GM21360 (cell line): ENCODE data around the gene ORC3.
A peak's percentile ranks its signal among the peaks of the same experiment; 100 is the strongest.
"Not testable (repeated sequence)": the region's sequence is repeated elsewhere in the genome, so short reads cannot be mapped to it uniquely, and the experiment has no call there.

Experiments used
- ATAC-seq: cut with Tn5 transposase; IDR thresholded peaks from one replicate; pipeline ENCODE4 v1.9.1; 2021; ENCODE audit warnings: mild to moderate bottlenecking, moderate library complexity; ENCODE audit not compliant: unreplicated experiment

ORC3 gene

DNA sequence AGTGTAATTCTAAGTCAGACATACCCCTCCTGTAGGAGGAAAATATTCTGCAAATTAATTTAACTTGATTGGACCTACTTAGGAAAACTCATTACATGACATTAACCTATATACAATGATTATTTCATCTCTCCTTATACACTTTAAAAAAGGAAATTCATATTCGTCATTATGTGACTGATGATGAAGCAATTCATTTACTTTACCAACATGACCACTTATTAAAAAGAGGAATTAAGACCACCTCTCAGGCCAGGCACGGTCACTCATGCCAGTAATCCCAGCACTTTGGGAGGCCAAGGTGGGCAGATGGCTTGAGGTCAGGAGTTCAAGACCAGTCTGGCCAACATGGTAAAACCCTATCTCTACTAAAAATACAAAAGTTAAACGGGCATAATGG is 100.5 kb downstream of the ORC3 start:
- no peak for ATAC-seq

- no peak for ATAC-seq
Measured at GRCh38 chr6:87692086-87692485, 102.2 kb downstream of the ORC3 start.

DNA sequence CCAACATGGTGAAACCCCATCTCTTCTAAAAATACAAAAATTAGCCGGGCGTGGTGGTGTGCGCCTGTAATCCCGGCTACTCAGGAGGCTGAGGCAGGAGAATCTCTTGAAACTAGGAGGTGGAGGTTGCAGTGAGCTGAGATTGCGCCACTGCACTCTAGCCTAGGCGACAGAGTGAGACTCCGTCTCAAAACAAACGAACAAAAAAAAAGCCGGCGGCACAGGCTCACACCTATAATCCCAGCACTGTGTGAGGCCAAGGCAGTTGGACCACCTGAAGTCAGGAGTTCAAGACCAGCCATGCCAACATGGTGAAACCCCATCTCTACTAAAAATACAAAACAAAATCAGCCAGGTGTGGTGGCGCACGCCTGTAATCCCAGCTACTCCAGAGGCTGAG is 106.9 kb downstream of the ORC3 start:
- ATAC-seq, result not testable (repeated sequence)

GRCh38 chr6:87697581-87698546 is 107.9 kb downstream of the ORC3 start:
- no peak for ATAC-seq

DNA sequence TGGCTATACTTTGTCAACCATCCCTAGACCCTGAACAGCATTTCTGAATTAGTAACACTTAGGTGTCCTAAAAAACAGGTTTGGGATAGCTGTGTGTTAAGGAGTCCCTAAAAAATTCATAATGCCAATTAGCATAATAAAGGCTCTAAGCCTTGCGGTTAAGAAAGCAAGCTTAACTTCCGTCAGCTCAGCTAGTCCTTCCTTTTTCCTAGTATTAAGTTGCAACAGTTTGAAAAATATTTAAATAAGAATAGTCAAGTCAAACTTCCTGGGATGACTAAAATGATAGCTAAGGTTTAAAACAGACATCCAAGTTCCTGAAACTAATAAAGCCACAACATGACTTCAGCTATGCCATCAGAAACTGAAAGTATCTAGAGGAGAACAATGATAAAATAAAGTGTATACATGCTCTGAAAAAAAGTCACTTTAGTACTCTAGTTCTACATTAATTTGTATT is 108.6 kb downstream of the ORC3 start:
- no peak for ATAC-seq

- no peak for ATAC-seq
Measured at GRCh38 chr6:87699576-87699975, 109.6 kb downstream of the ORC3 start.

DNA sequence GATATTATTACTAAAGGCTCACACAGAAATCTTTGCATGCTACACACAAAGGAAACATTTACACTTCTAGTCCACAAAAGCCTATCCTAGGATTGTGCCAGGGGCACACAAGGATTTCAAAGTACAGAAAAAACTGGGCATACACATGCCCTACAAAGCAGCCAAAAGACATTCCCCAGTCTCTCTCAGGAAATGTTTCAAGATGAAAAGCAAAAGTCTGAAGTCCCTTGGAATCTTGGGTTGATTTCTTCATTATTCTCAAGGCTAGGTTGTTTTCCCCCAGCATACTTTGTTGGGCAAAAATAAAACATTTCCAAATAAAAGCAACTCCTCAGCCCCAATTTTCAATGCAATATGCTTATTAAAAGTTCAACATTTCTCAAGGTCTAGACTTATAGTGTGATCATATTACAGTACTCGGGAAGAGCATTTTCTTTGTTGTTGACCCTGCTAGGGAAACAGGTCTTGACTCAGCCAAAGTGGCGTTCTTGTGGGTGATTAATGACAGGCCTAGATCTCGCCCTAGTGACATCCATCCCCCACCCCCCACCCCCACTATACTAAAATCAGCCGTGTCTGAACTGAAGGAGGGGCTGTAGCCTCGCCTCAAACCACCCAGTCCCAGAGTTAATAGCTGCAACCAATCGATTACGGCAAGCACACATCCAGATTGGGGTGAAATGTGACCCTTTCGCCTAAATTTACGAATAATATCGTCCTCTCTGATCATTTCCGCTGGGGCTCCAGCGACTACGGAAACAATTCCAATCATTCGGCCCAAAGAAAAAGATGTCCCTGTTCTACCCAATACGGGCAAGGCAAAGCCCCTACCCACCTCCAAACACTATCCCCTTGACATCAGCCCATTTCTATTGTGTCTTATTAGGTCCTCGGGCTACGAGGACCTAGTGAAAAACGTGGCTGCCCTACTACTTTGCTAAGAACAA is 110.7 kb downstream of the ORC3 start:
- ATAC-seq, result no peak

DNA sequence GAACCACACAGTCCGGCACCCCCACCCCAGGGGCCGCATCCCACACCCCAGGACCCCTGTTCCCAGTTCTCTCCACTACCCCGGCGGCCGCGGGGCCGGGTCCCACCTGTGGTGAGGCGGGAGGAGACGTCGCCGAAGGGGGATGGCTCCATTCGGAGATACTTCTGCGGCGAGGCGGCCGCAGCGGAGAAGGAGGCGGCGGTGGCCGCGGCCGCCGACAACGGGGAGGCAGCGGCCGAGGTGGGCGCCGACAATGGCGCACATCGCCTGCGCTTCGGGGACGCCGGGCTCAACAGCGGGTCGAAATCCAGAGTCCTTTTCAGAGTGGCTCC is 111.4 kb downstream of the ORC3 start:
- peak; percentile 0 for ATAC-seq

GRCh38 chr6:87701676-87702588 is 112.0 kb downstream of the ORC3 start, which contains the start of gene AKIRIN2:
Gene AKIRIN2, minus strand, starts transcription at chr6:87702233. Its CDS starts 549 bp downstream, at chr6:87701684.
- ATAC-seq, result peak; percentile 65

GRCh38 chr6:87702589-87702945 is 112.6 kb downstream of the ORC3 start:
- ATAC-seq, result peak; percentile 23

DNA sequence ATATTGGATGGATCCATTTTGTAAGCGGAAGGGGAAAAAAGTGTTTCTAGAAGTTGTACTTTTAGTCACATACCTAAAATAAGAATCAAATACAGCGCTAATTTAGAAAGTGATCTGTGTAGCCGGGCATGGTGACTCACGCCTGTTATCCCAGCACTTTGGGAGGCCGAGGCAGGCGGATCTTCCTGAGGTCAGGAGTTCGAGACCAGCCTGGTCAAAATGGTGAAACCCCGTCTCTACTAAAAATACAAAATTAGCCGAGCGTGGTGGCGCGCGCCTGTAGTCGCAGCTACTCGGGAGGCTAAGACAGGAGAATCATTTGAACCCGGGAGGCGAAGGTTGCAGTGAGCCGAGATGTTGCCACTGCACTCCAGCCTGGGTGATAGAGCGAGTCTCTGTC is 113.1 kb downstream of the ORC3 start:
- not testable (repeated sequence) for ATAC-seq

DNA sequence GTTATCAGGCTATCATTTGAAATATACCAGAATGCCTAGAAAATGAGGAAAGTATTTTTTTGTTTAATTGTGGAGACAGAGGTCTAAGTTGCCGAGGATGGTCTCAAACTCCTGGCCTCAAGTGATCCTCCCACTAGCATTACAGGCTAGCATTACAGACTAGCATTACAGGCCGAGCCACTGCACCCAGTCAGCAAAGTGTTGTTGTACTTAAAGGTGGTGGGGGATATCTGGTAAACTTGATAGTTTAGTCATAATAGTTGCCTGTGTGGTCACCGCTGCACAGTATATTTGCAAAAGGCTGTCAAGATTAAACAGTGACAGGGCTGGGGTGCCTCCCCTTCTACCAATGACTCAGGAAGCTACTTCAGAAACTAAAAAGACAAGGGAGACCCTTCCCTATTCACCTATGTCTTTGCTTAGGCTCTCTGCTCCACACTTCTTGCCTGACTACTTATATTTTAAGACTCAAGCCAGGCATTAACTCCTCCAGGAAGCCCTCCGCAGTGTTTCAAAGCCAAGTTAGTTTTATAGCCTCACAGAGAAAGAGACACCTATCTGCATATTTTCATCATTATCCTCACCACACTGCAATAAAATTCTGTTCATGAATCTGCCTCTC is 115.2 kb downstream of the ORC3 start:
- peak; percentile 36 for ATAC-seq

- ATAC-seq, result no peak
Measured at GRCh38 chr6:87706187-87706966, 116.4 kb downstream of the ORC3 start.

GRCh38 chr6:87708581-87709427 is 118.9 kb downstream of the ORC3 start:
- not testable (repeated sequence) for ATAC-seq

DNA sequence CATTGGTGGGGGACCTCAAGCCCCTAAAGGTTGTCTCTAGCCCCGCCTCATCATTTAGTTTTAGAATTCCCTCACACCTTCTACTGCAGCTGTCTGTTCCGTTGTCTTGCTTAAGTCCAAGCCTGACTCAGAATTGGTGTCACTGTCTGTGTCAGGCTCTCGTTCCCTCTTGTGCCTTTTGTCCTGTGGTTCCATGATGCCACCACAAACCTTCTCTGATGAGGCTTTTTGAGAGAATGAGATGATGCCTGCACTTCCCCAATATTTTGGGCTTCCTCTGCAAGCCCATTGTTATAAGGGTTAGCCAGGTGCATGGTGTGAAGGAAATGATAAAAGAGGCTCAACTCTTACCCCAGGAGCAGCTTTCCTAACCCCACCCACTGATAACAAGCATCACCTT is 120.2 kb downstream of the ORC3 start:
- no peak for ATAC-seq

GRCh38 chr6:87712713-87713112 is 122.8 kb downstream of the ORC3 start:
- not testable (repeated sequence) for ATAC-seq

DNA sequence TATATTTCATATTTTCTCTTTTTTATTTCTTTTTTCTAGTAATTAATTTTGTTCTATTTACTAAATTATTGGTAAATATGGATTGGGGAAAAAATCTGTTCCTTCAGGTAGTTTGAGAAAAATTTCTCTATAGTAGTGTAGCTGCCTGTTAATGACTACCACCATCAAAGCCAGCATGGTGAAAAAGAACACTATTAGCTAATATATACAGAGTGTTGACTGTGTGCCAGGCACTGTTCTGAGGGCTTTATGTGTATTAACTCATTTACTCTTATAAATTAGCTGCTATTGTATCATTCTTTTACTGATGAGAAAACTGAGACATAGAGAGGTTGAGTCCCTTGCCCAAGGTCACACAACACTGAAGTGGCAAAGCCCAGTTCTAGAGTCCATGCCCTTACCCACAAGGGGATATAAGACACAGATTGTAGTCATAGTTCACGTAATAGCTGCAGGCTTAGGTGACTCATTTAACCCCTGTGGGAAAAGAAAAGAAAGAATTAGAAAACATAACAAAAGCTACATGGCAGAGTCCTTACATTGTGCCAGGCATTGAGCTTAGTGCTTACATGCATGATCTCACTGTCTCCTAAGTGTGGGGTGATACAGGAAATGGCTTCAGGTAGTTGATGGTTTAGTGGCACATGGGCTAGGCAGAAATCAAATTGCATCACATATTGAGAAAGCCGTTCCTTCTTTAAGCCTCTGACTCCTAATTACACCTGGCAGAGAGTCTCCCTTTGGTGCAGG is 124.3 kb downstream of the ORC3 start:
- ATAC-seq, result peak; percentile 55
